ENCODE results near the gene OTOS.

The OTOS gene

DNA sequence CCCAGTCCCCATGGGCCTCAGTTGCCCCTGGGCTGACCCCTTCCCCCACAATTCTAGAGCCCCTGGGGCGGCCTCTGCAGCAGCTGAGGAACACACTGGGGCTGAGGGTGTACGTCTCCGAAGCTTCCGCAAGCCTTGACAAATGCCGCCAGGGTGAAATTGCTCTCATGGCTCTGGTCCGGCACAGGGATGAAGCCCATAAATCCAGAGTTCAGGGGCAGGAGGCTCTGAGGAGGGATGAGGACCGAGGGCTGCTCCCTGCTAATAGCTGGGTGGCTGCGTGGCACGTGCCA is 27.1 kb upstream of the OTOS start:
- DNase-seq (ENCODE audit: low read depth), result no peak

DNA sequence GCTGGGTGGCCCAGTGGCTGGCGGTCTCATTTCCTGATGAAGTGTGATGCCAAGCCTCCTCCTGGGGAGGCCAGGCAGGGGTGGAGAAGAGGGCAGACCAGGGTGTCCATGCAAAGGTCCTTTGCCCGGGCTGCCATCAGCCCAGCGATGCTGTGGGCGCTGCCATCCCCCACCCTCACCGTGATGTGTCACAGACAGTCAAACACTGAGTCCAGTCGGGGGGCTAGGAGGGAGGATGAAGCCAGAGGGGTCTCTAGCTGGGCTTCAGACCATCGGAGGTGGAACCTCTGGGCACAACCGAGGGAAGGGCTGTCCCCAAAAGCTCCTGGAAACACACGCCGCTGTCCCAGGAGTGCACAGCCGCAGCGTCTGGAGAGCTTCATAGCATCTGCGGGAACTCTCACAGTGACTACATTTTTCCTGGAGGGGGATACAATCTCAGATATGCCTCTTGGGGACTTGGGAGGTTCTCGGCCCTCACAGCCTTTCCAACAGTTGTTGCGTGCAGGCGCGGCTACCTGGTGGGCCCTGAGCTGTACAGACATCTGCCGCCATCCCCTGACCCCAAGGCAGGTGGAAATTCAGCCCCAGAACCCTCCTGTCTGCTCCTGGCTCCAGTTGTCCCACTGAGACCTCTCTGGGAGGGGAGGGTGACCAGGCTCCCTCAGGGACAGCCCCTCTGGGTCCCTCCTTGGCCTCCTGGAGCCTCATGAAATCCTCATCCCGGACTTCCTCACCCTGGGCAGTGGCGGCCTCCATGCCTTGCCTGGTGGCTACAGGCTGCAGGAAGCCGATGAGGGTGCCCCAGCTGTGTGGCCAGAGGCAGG is 26.5 kb upstream of the OTOS start:
- DNase-seq (ENCODE audit: low read depth), result no peak

DNA sequence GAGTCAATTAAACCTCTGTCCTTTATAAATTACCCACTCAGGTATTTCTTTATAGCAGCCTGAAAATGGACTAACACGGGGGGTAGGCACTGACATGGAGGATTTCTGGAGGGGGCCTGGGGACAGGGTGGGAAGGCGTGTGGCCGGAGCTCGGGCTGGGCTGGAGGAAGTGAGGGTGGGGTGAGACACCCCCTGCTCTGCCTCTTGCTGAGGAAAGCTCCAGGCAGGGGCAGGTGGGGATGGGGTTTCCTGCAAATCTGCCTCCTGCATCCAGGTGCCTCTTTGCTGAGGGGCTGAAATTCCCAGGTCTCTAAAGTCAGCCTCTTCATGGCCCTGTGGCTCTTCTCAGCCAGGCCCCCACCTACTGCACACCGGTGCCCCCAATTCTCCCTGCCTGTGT is 25.7 kb upstream of the OTOS start:
- no peak for DNase-seq (ENCODE audit: low read depth)

DNA sequence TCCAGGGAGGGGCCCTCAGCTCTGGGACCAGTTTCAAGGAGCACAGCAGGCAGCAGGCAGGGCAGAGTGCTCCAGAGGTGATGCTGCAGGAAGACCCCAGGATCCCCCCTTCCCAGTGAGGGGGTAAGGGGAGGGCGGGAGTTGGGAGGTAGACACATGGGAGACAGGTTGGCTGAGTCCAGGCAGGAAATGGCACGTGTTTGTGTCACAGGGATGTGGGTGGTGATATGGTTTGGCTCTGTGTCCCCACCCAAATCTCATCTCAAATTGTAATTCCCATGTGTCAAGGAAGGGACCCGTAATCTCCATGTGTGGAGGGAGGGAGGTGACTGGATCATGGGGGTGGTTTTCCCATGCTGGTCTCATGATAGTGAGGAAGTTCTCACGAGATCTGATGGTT is 25.2 kb upstream of the OTOS start:
- no peak for DNase-seq (ENCODE audit: low read depth)

DNA sequence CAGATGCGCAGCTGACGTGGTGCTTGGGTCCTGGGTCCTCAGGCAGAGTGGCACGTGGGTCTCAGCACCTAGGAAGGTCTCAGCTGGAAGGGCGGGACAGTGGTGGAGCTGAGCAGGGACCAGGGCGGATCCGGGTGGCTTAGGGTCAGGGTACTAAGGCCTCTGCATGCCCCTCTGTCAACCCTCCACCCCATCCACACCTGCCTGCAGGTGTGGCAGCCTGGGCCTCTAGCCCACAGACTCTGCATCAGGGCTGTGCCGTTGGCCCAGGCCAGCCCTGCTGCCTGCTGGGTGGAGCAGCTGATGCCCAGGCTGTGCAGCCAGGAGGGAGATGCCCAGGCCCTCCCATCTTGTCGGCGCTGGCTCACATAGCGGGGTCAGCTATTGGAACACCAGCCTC is 24.6 kb upstream of the OTOS start:
- no peak for DNase-seq (ENCODE audit: low read depth)

DNA sequence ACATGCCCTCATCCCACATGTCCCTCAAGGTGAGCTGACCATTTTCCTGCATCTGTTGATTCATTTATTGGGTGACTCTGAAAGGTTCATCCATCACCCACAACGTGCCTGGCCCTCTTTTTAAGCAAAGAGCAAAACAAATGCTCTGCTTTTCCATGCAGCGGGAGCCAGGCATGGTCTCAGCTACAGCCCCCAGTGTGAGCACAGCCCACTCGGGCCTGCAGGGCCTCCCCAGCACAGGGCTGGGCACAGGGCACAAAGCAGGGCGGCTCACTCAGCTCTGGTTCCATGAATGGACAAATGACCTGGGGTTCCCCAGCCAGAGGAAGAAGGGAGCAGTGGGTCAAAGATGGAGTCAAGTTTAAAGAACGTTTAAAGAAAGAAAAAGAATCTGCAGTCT is 24.1 kb upstream of the OTOS start:
- DNase-seq (ENCODE audit: low read depth), result no peak

DNA sequence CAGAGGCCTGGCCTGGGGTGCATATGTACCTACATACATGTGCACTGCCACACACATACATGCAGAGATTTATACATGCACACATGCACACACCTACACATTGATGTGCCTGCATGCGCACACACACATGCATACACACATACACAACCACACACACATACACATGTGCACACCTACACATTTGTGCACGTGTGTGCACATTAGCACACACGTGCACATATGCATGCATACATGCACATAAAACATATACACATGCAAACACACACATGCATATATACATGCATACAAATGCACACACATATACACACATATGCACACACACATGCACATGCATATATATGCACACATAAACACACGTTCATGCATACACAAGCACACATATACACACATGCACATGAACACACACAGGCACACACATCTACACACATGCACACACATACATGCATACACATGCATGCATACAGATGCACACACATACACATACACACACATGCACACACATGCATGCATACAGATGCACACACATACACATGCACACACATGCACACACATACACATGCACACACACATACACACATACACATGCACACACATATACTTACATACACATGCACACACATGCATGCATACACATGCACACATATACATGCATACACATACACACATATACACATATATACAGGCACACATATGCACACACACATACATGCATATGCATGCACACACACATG is 23.6 kb upstream of the OTOS start:
- DNase-seq (ENCODE audit: low read depth), result no peak

DNA sequence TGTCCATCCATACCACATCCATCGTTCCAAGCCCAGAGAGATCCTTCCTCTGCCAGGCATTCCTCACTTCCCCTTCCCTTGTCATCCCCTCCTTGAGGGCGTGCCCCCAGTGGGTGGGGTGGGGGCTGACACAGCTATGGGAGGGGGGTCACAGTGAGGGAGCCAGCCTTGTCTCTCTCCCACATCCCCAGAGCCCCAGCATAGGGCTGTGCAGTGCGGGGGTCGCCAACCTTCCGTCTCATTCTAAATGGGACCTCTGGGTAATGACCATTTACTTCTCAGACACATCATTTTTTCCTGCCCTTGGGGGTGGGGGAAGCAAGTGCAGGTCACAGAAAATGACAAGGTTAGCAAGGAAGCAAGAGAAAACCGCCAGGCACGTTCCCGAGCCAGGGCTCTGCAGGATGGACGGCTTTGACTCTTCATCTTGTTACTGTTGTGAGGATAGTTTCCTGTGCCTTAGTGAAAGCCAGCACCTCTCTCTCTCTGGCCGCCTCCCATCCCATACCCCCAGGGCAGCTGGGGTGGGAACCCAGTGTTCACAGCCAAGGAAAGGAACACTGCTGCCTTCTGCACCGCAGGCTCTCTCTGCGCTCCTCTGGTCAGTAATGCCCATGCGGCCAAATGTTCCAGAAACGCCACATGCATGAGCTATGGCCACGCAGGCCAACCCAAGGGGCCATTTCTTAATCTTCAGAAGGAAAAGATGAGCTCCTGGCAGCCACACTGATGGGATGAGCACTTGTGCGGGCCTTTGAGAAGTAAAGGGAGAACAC is 22.7 kb upstream of the OTOS start:
- no peak for DNase-seq (ENCODE audit: low read depth)

DNA sequence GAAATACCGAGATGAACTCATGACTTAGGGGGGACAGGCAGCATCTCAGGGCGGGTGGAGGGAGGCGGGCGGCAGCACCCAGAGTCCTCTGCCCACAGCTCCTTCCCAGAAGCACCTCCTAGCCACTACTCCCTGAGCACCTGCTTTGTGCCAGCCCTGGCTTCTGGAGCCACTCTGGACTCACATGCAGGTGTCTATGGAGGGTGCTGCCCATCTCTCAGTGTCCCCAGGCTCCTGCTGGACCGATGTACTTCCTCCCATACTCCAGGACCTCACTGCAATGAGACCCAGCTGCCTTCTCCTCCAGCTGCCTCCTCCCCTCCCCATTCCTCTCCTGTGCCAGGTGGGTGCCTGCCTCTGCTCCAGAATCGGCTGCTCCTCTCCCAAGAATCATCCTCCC is 22.1 kb upstream of the OTOS start:
- no peak for DNase-seq (ENCODE audit: low read depth)

DNA sequence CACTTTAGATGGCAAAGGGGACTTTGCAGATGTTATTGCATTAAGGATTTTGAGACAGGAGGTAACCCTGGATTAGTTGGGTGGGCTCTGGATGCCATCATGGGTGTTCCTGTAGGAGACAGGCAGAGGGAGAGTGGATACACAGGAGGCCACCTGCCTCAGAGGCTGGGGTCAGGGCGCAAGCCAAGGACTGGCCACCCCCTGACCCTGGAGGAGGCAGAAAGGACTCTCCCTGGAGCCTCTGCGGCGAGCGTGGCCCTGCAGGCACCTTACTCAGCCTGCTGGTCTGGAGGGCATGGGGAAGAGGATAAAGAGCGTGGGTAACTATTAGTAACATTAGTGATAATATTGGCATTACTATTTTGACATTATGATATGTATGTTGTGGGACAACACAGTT is 21.6 kb upstream of the OTOS start:
- no peak for DNase-seq (ENCODE audit: low read depth)

DNA sequence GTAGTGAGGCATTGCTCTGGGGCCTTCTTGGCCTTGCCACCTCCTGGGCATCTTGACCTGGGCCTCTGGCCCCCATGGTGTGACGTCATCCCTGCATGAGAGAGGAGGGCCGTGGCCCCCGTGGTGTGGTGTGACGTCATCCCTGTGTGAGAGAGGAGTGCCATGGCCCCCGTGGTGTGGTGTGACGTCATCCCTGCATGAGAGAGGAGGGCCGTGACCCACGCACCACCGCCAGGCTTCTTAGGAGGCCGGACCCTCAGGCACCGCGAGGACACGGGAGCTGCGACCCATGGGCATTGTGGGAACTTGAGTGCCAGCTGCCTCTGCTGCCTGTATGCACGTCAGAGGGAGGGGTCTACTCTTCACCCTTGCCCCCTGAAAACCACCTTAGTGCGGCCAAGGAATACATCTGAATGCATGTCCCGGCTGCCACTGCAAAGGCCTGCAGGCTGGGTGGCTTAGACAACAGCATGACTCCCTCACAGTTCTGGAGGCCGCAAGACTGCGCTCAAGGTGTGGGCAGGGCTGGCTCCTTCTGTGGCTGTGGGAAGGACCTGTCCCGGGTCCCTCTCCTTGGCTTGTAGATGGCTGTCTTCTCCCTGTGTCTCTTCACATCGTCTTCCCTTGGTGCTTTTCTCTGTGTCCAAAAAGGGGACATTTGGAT is 20.8 kb upstream of the OTOS start:
- DNase-seq (ENCODE audit: low read depth), result no peak

DNA sequence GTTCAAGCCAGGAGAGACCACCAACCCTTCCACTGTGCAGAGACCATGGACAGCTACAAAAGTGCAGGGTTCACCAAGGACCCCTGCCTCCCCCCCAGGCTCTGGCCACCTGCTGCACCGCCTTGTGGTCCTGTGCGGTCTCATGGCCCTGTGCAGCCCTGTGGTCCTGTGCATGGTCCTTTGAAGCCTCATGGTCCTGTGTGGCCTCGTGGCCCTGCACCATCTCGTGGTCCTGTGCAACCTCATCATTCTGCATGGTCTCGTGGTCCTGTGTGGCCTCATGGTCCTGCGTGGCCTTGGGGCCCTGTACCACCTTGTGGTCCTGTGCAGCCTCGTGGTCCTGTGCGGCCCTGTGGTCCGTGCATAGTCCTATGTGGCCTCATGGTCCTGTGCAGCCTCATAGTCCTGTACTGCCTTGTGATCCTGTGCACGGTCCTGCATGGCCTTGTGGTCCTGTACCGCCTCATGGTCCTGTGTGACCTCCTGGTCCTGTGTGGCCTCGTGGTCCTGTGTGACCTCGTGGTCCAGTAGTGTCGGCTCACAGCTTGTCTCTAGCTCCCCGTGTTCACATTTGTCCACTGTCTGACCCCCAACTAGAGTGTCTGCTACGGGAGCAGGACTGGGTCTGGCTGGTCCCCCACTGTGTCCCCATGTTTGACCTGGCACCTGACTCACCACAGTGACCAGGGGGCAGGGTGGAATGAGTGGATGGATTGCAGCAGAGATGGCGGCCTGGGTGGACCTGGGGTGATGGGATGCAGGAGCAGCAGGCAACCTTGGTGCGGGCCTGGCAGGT is 20.0 kb upstream of the OTOS start:
- no peak for DNase-seq (ENCODE audit: low read depth)

DNA sequence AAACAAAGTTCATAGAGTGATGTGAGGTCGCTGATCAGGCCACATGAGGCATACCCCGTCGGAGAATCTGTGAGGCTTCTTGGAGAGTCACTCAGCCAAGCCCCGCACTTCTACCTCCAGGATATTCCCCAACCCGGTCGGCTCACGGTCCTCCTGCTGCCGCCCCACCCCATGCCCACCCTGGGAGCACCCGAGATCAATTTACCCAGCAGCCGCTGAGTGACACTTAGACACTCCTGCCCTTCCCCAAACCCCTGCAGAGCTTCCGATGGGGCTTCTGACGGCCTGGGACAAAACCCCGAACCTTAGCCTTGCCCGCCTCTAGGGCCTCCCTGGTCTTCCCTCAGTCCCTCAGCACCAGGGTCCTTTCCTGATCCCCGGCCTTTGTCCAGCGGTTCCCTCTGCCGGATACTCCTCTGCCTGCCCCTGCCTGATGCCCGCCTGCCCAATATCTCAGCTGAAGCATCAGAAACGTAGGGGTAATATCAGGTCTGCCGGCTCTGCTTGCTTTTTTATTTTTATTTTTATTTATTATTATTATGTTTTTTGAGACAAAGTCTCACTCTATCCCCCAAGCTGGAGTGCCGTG is 18.9 kb upstream of the OTOS start:
- no peak for DNase-seq (ENCODE audit: low read depth)

DNA sequence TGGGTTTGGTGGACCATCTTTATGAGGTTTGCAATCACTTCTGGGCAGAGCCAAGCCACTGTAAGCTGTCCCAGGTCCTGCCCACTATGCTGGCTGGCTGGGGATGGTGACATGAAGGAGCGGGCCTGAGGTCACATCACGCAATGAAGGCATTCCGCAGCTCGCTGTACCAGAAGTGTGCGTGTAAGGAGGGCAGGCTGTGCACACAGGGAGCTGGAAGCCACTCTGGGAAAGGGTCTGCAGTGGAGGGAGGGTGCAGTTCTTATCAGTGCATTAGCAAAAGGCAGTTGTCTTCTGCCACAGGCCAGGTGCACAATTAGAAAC is 16.7 kb upstream of the OTOS start:
- no peak for DNase-seq (ENCODE audit: low read depth)

DNA sequence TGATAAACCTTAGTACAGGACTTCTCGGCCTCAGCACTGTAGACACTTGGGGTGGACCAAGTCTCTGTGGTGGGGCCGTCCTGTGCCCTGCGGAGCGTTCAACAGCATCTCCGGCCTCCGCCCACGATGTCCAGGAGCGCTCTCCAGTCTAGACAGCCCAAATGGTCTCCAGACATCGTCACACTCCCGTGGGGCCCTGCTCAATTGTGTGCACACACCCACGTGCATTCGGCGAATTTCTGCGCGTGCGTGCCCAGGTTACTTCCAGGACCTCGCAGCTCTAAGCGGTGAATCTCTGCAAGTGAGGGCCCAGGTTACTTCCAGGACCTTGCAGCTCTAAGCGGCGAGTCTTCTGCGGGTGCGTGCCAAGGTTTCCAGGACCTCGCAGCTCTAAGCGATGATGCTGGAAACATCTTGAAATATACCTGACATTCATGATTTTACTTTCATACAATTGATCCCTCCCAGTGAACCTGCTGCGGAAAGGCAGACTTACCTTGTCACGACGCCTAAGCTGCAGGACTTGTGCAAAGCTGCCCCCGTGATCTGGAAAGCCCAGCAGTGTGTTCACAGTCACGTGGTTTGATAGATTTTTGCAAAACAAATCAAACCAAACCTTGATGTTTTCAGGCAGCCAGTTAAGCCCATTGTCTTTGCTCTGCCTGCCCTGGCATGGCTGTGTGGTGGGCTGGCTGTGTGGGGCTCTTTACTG is 16.1 kb upstream of the OTOS start:
- no peak for DNase-seq (ENCODE audit: low read depth)

DNA sequence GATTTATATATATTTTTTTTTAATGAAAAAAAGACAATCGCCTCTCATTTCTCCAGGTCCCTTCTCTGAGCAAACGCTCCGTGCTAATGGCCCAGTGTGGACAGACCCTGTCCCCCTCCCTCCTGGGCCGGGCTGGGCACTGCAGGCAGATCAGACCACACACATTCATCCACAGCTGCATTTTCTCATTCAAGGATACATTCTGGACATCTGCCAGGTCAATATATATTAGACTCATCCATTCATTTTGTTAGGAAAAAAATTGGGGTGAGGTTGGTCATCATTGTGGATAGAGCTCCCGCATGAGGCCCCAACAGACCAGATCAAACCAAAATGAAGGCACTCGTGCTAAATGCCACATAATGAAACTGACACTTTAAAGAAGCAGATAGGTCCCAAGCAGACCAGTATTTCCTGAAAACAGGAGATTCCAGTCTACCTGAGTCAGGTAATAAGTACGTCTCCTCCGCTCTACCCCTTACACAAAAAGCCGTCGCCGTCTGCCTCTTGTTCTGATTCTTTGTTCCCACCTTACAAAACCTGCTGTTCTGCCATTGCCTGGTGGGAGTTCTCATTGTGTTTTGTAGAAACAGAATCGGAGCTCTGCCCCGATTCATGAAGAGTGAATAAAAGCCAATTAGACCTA is 15.4 kb upstream of the OTOS start:
- no peak for DNase-seq (ENCODE audit: low read depth)

DNA sequence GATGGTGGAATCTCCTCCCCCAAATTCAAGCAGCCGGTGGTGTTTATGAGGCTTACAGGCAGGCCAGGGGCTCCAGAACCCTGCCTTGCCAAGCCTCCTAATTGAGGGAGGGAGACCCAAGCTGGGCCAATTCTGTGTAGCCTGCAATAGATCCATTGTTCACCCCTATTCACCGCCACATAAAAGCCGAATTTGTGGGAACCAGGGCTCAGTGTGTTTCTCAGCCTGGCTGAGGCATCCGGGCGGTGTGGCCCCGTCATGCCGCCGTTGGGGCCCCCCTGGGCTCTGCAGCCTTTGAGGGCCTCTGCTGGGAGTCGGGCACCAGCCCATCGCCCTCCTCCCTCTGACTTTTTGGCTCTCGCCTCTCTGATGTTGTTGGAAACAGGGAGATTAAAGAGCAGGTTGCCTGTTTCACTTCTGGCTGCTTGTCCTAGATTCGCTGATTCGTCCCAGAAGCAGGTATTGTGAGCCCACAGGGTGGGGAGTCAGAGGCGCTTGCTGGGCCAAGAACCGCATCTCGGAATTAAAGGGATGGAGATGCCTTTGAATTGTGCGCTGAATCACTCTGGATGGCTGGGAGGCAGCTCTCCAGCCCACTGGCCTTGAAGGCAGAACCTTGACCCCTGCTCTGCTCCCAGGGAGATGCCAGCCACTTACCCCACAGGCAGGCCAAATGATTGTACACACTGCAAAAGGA is 14.7 kb upstream of the OTOS start:
- DNase-seq (ENCODE audit: low read depth), result no peak

DNA sequence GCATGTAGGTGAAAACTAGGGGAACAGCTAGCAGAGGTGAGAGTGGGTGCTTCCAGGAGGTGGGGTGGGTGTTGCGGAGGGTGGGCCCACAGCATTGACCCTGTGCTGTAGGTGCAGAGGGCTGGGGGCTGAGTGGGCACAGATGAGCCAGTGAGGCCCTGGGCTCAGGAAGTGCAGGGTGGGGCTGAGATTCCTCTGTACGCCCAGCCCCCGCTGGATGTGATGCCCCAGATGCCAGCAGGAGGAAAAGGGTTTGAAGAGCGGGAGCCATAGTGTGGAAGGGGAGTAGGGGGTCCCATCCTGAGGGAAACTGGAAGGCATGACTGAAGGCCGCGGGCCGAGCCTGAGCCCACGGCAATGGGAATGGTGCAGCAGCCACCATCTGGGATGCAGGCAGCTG is 14.1 kb upstream of the OTOS start:
- DNase-seq (ENCODE audit: low read depth), result no peak

DNA sequence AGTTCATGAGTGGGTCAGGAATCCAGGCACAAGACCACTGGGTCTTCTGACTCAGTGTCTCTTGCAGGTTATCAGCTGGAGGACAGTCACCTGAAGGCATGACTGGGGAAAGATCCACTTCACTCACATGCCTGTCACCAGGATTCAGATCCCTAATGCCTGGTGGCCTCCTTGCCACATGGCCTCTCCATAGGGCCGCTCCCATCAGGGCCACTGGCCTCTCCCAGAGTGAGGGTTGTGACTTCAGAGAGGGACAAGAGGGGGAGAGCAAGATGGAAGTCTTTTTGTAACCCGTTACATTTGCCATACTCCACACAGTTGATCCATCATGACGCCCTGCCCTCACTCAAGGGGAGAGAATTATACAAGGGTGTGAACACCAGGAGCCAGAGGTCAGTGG is 13.0 kb upstream of the OTOS start:
- no peak for DNase-seq (ENCODE audit: low read depth)

All from non-pigmented ciliary epithelial cell (primary cell).